Activated effector memory CD4-positive, alpha-beta T cell treated with anti-CD3 and anti-CD28 coated beads, Interleukin-2, amount 50 U/mL, for 16 hours (primary cell): ENCODE data around the gene RAB30.
"Not testable (repeated sequence)": the region's sequence is repeated elsewhere in the genome, so short reads cannot be mapped to it uniquely, and the experiment has no call there.

ENCODE experiments used
- DNase-seq: peaks from one replicate; pipeline ENCODE4 v3.0.0-alpha.2; 2020

RAB30 gene

DNA sequence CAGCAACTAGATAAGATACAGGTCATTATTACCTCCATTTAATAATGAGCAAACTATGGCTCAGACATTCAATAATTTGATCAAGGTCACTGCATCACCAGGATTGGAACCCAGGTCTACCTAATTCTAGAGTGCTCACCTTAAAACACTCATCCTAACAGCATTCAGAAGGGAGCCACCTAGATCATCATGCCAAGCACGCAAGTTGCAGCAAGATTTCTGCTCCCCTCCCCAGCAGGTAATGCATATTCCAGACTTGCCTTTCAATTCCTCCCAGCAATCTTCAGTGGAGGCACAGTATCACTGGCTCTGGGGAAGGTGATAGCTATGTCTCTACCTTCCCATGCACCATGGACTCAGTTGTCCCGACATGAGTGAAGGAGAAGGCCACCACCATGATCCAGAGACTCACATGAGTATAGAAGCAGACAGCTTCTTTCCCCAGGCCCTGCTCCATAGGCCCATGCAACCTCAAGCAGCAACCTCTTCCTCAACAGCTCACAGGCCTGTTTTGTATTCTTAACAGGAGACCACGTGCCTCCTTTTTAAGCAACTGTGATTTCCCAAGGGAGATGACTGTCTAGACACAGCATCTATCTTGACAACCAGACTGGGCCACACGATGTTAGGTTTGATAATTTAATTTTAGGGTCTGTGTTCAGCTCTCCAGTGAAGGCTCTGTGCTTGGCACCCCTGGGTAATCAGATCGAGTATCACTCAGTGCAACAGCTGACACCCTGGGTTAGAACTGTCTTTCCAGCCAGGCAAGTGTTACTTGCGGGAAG, 36.4 kb downstream of the RAB30 start:
- DNase-seq = no peak

DNA sequence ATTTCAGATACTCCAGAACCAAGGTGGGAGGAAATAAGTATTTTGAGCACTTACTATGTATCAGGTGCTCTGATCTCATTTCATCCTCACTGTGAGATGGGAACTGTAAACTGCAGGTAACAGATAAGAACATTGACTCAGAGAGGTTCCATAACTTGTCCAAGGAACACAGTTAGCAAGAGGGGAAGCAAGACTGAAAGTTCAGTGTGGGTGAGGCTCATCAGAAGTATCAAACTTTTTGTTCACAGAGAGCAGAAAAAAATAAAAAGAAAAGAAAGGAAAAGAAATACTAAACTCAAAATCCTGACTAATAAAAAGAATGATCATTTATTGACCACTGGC, 37.1 kb downstream of the RAB30 start:
- no peak for DNase-seq

DNA sequence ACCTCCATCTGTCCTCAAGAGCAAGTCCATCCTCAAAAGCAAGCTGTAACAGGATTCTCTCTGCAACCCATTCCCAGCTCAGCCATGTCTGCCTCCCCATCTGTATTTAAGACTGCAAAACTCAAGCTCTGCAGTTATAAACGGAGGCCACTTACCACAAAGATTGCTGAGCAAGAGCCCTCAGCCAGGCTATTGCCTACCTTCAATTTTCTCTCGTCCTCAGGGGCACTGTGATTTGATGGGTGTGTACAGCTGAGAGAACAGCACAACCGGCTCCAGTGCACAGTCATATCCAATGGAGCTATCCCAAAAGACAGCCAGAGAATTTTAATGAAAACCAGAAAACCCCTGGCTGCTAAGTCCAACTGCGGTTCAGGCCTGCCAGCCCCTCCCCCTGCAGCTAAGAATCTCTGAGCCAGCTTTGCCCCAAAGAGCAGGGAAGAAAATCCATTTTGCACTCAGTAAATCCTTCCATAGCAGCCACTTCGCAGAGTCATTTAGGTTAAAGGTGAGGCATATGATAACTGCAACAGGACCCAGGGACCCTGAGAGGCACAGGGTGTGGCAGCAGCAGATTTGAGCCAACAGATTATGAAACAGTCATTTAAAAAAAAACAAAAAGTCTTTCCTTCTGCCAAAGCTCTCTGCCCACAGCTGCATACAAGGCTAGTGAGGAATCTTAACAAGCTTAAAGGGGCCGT, 37.6 kb downstream of the RAB30 start:
- DNase-seq = no peak

DNA sequence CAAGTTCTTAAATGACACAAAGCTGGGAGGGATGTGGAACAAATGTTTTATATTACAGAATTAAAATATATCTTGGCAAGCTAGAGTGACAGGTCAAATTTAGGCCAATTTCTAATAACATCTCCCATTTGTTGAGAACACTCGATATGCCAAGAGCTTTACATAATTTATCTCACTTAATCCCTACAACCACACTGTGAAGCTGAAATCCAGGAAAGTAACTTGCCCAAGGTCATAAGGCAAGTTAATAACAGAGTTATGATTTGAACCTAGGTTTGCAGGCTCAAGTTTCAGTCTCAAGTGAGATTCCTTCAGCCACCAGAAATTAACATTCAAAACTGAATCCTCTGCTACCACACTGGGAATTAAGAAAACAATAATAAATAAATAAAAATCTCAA, 38.3 kb downstream of the RAB30 start:
- no peak for DNase-seq

DNA sequence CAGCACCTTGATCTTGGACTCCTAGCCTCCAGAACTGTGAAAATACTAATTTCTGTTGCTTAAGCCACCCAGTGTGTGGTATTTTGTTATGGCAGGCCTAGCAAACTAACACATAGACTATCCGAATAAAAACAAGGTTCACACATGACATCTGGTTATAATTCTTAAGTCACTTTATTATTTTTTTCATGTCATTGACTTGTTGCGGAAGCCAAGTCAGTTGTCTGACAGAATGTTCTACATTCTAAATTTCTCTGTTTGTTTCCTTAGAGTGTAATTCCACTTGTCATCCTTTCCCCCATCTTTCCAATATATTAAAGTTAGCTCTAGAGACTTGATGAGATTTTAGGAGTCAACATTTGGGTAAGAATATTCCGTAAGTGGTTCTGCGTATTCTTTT, 40.6 kb downstream of the RAB30 start:
- no peak for DNase-seq

DNA sequence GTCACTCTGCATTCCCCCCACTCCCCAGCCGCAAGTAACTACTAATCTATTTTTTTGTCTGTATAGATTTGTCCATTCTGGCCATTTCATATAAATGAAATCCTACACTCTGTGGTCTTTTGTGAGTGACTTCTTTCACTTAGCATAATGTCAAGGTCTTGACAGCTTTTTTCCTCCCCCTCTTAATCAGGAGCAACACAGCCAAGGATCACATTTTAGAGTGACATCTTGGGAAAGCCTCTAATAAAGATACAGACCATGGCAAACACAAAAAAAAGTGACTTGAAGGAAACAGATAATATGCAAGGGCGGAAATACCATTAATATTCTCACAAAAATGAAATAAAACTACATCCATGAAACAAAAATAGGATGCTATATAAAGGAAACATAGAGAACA, 43.9 kb downstream of the RAB30 start:
- no peak for DNase-seq

DNA sequence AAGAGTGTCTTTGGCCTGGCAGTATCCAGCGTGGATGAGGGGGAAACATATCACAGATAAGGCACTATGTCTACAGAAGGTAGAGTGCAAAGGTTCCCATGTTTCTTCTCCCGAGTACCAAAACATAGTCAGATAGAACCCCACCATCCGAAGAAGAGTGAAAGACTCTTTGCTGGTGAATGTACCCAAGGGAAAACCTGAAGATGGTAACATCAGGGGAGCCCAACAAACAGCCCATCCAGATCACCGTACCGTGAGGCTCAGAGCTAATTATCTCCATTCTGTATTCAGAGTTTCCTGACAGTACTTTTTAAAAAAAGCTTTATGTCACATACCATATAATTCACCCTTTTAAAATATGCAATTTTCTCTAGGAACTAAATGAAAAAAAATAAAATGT, 44.4 kb downstream of the RAB30 start:
- no peak for DNase-seq

DNA sequence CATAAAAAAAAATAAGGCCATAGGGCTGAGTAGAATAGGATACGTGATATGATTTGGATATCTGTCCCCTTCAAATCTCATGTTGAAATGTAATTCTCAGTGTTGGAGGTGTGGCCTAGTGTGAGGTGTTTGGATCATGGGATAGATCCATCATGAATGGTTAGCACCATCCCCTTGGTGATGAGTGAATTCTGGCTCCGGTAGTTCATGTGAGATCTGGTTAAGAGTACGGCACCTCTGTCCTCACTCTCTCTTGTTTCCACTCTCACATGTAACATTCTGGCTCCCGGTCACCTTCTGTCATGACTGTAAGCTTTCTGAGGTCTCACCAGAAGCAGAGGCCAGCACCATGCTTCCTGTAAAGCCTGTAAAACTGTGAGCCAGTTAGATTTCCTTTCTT, 45.5 kb downstream of the RAB30 start:
- no peak for DNase-seq

DNA sequence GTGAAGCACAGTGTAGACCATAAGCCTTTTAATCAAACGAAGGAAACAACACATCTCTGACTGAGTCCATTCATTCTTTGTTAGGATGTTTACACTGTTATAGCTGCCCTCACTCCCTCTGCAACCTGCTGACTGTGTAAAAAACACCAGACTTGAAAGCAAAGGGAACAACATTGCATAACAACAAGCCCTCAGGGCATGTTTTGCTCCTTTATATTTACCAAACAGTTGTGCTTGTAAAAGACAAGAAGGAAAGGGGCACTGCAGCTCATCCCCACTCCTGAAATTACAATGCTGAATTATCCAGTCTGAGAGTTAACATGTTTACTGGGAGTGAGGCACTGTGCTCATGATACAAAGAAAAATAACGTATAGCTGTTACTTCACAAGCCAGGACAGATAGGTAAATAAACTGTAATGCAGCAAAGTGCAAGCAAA, 46.4 kb downstream of the RAB30 start:
- no peak for DNase-seq

DNA sequence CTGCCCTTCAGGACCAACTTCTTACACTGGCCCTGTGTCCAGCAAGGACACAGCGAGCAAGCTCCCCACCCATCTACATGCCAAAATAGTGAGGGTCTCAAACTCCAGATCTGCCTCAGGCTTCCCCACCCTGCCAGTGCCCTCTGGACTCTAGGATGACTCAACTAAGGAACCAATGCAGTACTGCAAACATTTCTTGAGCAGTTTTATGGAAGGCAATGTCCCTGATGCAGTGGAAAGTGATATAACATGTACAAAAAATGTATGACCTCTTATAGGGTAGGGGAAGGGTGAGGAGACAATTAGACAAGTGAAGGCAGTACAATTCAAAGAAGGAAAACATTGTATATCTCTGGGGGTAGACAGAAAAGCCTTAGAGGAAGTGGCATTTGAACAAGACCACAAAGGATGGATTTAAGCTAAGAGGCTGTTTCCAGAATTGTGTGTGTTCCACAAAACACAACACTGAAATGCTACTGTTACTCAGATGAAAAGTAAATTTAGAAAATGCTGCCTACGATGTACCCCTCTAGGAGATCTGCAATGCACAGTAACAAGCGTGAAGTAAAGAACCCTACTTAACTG, 47.3 kb downstream of the RAB30 start:
- DNase-seq = no peak

DNA sequence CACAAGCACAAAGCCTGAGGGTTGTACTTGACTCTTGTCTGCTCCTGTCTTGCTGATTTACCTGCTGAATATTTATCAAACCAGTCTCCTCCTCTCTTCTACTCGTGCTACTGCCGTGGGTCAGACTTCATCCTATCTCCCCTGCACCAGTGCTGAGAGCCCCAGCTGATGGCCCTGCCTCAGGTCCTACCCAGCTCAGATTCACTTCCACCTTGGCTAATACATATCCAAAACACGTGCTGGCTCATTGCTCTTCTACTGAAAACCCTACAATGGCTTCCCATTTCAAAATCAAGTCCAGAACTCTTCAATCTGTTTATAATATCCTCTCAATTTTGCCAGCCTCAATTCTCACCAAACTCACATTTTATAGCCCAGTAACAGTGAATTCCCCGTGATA, 48.3 kb downstream of the RAB30 start:
- no peak for DNase-seq

DNA sequence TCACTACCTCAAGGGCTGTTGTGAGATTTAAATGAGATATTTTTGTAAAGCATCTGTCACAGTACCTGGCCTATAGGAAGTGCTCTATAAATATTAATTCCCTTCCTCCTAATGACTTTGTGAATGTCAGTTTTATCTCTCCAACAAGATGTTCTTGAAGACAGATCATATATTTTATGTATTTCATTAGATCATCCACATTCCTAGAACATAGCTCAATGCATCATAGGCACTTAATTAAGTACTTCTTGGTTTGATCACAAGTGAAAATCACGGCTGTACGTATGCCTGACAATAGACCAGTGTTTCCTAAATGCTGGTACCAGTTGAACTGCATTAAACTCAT, 49.9 kb downstream of the RAB30 start:
- no peak for DNase-seq

DNA sequence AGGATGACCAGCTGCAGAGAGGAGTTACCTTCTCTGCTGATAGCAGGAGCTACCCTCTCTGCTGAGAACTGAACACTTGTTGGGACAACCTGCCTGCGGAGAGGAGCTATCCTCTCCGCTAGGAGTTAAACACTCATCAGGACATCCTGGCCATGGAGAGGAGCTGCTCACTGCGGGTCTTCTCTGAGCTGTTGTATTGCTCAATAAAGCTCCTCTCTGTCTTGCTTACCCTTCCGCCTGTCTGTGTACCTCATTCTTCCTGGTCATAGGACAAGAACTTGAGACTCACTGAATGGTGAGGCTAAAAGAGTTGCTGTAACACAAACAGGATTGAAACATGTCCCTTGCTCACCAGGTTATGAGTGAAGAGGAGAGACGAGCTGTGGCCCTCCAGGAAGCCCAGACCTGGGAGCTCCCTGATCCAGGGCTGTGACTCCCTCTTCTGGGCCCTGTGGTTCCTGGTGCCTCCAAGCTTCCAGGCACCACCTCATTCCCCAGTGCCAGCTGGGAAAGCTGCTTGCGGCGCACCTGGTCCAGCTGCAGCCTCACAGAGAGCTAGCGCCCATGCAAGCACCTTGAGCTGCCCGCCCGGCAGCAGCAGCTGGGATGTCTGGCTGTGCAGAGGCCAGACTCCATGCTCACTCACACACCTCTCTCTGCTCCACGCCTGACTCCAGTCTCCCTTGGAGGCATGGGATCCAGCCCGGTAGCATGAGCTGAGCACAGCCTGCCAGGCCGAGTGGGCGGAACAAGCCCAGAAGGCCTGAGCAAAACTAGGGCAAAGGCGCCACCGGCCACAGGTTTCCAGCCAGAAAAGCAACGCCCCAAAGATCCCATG, 50.5 kb downstream of the RAB30 start:
- DNase-seq = no peak

DNA sequence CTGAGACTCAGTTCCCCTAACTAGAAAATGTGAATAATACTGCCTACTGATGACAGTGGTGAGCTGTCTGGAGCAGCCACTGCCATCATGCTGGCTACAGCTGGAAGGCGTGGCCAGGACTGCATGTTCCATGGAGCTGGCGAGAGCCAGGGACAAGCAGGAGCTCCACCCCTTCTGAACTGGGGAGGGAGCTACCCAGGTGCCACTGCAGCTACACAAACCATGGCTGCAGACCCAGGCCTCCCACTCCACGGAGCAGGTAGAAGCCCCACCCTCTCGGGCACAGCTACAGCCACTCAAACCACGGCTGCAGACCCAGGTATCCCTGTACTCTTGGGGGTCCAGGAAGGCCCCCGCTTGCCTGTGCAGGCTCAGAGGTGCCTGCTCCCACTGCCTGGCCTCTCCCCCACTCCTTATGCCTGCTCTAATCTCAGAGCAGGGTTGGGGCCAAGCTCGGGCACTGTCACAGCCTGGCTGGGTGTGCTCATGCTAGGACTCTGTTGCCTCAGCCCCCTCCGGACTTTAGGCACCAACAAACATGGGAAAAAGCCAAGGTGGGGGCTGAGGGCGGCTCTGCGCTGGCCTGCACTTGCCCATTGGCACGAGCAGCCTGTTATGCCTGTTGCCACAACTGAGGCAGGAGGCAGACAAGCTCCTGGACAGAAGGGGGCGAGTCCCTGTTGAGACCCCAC, 51.7 kb downstream of the RAB30 start:
- no peak for DNase-seq

DNA sequence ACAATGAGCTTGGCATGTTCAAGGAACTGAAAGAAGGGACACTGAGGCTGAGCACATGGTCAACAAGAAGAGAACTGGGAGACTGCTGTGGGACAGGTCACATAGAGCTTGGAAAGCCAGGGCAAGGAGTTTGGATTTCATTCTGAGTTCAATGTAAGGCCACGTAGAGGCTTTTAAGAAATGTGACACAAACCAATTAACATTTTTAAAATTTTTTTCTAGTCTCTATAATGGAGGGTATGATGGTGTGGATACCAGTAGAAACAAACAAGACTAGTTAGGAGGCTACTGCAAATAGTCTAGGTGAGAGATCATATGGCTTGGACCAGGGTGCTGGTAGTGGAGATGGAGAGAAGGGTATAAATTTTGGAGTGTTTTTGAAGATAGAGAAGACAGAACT, 56.7 kb downstream of the RAB30 start:
- DNase-seq = no peak

DNA sequence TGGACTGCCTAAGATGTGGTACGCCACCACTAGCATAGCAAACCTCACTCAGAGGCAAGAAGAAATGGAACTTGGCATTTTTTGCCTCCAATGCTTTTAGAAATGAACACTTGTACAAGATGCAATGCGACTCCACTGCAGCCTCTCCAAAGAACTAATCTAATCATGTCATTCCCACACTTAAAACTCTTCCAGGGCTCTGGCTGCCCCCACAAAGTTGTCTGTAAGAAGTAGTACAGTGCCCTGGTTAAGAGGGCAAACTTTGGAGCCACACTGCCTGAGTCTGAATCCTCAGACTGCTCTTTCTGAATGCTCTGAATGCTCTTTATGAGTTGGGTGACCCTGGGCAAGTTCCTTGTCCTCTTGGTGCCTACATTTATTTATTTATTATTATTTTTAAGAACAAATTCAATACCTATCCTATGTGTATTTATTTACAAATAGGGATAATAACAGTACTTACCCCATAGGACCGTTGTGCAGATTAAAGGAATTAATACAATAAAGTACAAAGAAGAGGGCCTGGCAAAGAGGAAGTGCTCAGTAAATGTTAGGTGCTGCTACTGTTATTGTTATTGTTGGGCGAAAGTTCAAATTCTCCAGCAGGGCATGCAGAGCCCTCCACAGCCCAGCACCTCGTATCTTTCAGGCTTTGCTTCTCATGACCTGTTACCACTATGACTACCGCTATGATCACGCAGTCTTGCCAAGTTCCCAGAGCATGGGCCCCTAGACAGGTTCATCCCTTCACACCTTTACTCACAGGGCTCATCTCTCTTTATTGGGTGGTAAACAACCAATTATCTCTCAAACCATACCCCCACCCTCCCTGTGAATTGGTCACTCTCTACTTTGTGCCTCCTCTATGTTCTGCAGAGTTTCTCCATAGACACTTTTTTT, 59.3 kb downstream of the RAB30 start:
- no peak for DNase-seq

DNA sequence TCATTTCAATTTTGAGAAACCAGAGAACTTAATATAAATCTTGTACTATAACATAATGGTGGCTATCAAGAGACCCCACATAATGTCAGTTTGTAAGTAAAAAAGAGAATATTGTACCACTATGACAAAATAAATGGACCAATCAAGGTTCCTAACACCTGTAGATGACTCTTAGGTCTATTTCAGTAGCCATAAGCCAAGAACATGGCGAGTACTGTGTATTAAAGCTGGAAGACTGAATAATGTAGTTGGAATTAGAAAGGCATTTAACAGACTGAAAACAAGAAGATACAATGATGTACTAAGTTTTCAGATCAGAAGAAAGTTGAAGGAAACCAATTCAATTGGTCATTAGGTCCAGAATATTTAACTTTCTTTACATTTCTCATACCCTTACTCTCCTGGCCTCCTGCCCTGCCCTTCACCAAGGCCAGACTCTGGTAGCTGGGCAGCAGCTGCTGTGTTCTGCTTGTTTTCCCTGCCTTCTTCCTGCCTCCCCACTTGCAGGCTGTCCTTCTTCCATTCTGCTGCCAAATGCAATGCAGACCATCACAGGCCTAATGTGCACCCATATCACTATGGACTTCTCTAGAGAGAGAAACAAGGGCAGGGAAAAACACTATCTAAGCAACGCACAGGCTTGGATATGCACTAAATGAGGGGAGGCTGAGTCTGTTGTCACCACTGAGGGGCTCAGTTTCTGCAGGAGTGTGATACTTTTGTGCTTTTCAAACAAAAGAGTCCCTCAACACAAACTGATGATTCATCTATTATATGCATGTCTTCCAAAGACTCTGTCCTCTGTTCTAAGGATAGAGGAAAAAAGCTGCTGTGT, 60.1 kb downstream of the RAB30 start:
- DNase-seq = no peak

DNA sequence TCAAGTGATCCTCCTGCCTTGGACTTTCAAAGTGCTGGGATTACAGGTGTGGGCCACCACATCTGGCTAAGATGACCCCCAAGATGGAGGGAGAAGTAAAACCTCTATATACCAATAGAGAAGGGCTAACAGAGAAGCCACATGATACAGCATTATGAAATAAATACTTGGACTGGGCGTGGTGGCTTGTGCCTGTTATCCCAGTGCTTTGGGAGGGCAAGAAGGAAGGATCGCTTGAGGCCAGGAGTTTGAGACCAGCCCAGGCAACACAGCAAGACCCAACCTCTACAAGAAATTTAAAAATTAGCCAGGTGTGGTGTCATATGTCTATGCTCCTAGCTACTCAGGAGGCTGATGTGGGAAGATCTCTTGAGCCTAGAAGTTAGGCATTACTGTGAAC, 61.7 kb downstream of the RAB30 start:
- no peak for DNase-seq

DNA sequence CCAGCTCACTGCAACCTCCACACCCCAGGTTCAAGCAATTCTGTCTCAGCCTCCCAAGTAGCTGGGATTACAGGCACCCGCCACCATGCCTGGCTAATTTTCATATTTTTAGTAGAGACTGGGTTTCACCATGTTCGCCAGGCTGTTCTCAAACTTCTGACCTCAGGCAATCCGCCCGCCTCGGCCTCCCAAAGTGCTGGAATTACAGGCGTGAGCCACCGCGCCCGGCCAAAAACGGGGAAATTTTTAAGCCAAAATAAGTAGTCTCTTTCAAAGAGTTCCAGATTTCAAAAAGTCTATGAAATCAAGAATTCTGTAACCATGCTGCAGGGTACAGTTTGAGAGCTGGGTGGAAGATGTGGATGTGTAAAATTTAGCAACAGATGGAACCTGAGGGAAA, 62.6 kb downstream of the RAB30 start:
- not testable (repeated sequence) for DNase-seq

DNA sequence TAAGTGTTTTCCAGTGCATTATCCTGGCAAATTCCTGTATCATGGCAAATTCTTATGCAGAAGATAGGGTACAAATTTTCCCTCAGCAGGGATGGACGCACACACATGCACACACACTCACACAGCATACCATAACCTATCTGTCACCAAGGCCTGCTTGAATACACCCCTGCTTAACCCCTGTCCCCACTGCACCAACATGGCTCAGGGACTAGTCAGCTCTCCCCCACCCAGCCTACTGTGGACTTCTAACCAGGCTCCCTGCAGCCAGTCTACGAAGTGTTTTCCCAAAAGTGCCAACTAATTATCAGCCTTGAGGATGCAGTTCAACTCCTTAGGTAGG, 63.1 kb downstream of the RAB30 start:
- DNase-seq = no peak
